HL-60/S4 treated with phorbol 12-myristate 13-acetate at 8.2 ng/mL for 4 days and 3 days (cell line): ENCODE data around the gene NLGN3.

Source experiments
- in situ Hi-C: fragments of 300-500 bp; cut with MboI; formaldehyde crosslinking; loops from 2 replicates; pipeline ENCODE4 v1.15.0; 2022; ENCODE audit warnings: low sequenced_read_pairs

Gene NLGN3

GRCh38 chrX:71198066-71198465, 53.4 kb downstream of the NLGN3 start:
- in situ Hi-C loops: no loop called here

GRCh38 chrX:71199252-71200008, 54.8 kb downstream of the NLGN3 start:
- in situ Hi-C loops: no loop called here

GRCh38 chrX:71210816-71211215, 66.2 kb downstream of the NLGN3 start:
- in situ Hi-C loops: no loop called here

- in situ Hi-C loops: no loop called here
Measured at GRCh38 chrX:71212536-71212935, 67.9 kb downstream of the NLGN3 start.

GRCh38 chrX:71214152-71214551, 69.5 kb downstream of the NLGN3 start:
- in situ Hi-C loops: no loop called here

- in situ Hi-C loops: no loop called here
Measured at GRCh38 chrX:71214604-71215337, 70.1 kb downstream of the NLGN3 start.

GRCh38 chrX:71215338-71215912, 70.8 kb downstream of the NLGN3 start:
- in situ Hi-C loops: no loop called here

- in situ Hi-C loops: no loop called here
Measured at GRCh38 chrX:71216485-71216884, 71.8 kb downstream of the NLGN3 start.

- in situ Hi-C loops: no loop called here
Measured at GRCh38 chrX:71217298-71217697, 72.7 kb downstream of the NLGN3 start.
